DND-41 (cell line): ENCODE results near the gene HDAC4.
A peak's percentile ranks its signal among the peaks of the same experiment; 100 is the strongest.

Source experiments
- ATAC-seq: fragments of 200-7000 bp; cut with Tn5 transposase; 3 replicates; pipeline ENCODE4 v1.9.1; 2021; ENCODE audit warnings: low read depth; ENCODE audit not compliant: insufficient read depth
- DNase-seq: peaks from one replicate; pipeline ENCODE4 v3.0.0-alpha.2; 2020
- H2AFZ ChIP-seq: 2 replicates; pipeline ENCODE4 v1.6.0; 2012; ENCODE audit warnings: low read depth, low read length
- H3K27ac ChIP-seq: 2 replicates; pipeline ENCODE4 v1.5.1; 2012; ENCODE audit warnings: low read length, inconsistent platforms
- H3K27me3 ChIP-seq: fragments of 200-600 bp; sonication (generic); 2 replicates; pipeline ENCODE4 v1.6.0; 2012; ENCODE audit warnings: low read length, mild to moderate bottlenecking, inconsistent platforms; ENCODE audit not compliant: insufficient read depth, poor library complexity
- H3K36me3 ChIP-seq: 2 replicates; pipeline ENCODE4 v1.5.1; 2012; ENCODE audit warnings: low read length, inconsistent platforms; ENCODE audit not compliant: insufficient read depth
- H3K4me1 ChIP-seq: 2 replicates; pipeline ENCODE4 v1.5.1; 2012; ENCODE audit warnings: mild to moderate bottlenecking, low read length; ENCODE audit not compliant: insufficient read depth
- H3K4me2 ChIP-seq: 2 replicates; pipeline ENCODE4 v1.6.0; 2012; ENCODE audit warnings: mild to moderate bottlenecking, moderate library complexity, low read length, inconsistent platforms; ENCODE audit not compliant: insufficient read depth
- H3K4me3 ChIP-seq, 2 experiments: fragments of 200-600 bp in 1 of 2; shearing (Covaris generic) in 1 of 2; 2 replicates each; pipeline ENCODE4 v1.5.1; 2012 to 2016; ENCODE audit warnings: inconsistent platforms in 2 of 2, low read length in 2 of 2, mild to moderate bottlenecking in 2 of 2, low read depth in 1 of 2, moderate library complexity in 1 of 2
- H3K79me2 ChIP-seq: 2 replicates; pipeline ENCODE4 v1.6.0; 2012; ENCODE audit warnings: low read length, inconsistent platforms; ENCODE audit not compliant: insufficient read depth
- H3K9ac ChIP-seq: 2 replicates; pipeline ENCODE4 v1.6.0; 2012; ENCODE audit warnings: low read depth, mild to moderate bottlenecking, inconsistent platforms, low read length, moderate library complexity
- H3K9me3 ChIP-seq: 2 replicates; pipeline ENCODE4 v1.5.1; 2012; ENCODE audit warnings: low read length, moderate library complexity, mild to moderate bottlenecking, inconsistent platforms; ENCODE audit not compliant: insufficient read depth, severe bottlenecking
- H4K20me1 ChIP-seq: 2 replicates; pipeline ENCODE4 v1.6.0; 2012; ENCODE audit warnings: low read length; ENCODE audit not compliant: insufficient read depth
- EZH2 ChIP-seq: IDR thresholded peaks from 3 replicates; pipeline ENCODE4 v1.6.1; 2012; ENCODE audit warnings: borderline replicate concordance, low read depth, mild to moderate bottlenecking, moderate library complexity, low read length, inconsistent platforms; ENCODE audit not compliant: severe bottlenecking
- TF ChIP-seq, protein P1 (sequence below): IDR thresholded peaks from 2 replicates; pipeline ENCODE4 v1.5.1; 2012; ENCODE audit warnings: borderline replicate concordance, low read length, moderate library complexity, mild to moderate bottlenecking; ENCODE audit not compliant: poor library complexity, severe bottlenecking; ENCODE audit errors: extremely low read depth

Gene HDAC4

DNA sequence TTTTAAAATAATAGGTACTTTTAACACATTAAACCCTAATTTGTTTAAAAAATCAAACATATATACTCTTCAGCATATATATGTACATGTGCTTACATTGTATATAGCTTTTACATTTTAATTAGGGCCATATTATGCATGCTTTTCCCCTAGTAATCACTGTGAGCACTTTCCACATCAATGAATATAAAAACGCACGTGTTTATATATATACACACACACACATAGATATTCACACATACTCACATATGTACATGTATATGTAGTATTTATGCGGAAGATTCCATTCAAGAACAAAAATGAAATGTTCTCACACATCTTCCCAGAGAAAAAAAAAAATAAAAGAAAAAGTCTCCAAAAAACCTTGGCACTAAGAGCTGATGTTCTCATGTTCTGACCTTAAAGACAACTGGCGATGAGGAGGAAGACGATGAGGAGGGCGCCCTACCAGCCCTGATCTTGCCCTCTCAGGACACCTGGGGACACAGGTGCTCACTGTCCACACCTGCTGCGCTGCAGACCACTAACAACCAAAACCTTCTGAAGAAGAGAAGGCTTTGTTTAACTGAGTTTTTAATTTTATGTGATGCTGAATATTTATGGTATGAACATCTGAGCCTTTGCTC, 184.7 kb downstream of the HDAC4 start:
- Histone ChIP-seq H3K27me3 (no peaks in the 10 kb centered on the region), H3K27ac (peak overlapping the region; percentile 24; the same call in 1 of the 2 replicates), H3K9ac (no peak overlapping the region), H3K4me1 (peaks cover 18% of the 10 kb centered on the region), H4K20me1 (peaks cover 84% of the 10 kb centered on the region), H3K4me2 (no peak overlapping the region), H3K4me3 (no peak overlapping the region), H3K79me2 (peaks cover 90% of the 10 kb centered on the region), H2AFZ (no peak overlapping the region), H3K9me3 (peaks cover 4% of the 10 kb centered on the region), H3K36me3 (peaks cover 56% of the 10 kb centered on the region)
- no peak for DNase-seq
- no peak for TF ChIP-seq EZH2
- TF ChIP-seq, protein P1, sequence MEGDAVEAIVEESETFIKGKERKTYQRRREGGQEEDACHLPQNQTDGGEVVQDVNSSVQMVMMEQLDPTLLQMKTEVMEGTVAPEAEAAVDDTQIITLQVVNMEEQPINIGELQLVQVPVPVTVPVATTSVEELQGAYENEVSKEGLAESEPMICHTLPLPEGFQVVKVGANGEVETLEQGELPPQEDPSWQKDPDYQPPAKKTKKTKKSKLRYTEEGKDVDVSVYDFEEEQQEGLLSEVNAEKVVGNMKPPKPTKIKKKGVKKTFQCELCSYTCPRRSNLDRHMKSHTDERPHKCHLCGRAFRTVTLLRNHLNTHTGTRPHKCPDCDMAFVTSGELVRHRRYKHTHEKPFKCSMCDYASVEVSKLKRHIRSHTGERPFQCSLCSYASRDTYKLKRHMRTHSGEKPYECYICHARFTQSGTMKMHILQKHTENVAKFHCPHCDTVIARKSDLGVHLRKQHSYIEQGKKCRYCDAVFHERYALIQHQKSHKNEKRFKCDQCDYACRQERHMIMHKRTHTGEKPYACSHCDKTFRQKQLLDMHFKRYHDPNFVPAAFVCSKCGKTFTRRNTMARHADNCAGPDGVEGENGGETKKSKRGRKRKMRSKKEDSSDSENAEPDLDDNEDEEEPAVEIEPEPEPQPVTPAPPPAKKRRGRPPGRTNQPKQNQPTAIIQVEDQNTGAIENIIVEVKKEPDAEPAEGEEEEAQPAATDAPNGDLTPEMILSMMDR = no peak
- no peak for ATAC-seq

DNA sequence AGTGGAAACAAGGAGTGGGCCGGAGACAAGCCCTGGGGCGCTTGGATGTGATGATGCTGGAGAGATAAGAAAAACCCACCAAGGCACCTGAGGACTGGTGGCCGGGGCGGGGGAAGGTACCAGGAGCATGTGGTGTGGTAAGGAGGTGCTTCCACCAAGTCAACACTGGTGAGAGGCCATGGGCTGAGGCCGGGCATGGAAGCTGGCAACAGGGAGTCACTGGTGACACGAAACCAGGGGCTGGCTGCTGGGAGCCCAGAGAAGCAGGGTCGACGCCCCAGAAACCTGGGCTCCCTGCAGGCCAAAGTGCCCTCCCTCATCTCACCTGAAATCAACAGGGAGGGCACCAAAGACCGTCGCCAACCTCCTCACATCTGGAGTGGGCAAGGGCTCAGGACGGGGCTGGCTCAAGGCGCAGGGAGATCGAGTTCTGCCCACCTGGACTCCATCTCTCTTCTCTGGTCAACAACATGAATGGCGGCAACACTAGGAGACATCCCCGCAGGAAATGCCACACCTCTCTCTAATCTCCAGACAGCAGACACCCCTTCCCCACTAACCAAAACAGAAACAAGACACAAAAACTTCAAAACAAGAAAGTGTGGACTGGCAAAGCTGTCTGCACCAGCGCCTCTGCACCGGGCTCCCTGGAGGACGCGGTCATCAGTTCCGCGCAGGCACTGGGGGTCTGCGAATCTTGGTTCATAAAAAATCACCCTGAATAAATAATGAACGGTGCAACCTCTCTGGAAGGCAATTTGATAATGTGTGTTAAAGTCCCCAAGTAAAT, 185.5 kb downstream of the HDAC4 start:
- Histone ChIP-seq H3K9me3 (peaks cover 4% of the 10 kb centered on the region), H3K4me1 (peaks cover 18% of the 10 kb centered on the region), H2AFZ (no peak overlapping the region), H3K27me3 (no peaks in the 10 kb centered on the region), H3K79me2 (peaks cover 90% of the 10 kb centered on the region), H3K36me3 (peaks cover 57% of the 10 kb centered on the region), H3K27ac (no peak overlapping the region), H4K20me1 (peaks cover 85% of the 10 kb centered on the region), H3K9ac (no peak overlapping the region), H3K4me2 (no peak overlapping the region), H3K4me3 (no peak overlapping the region)
- TF ChIP-seq EZH2 = no peak
- TF ChIP-seq, protein P1 = no peak
- no peak for DNase-seq
- ATAC-seq = no peak

DNA sequence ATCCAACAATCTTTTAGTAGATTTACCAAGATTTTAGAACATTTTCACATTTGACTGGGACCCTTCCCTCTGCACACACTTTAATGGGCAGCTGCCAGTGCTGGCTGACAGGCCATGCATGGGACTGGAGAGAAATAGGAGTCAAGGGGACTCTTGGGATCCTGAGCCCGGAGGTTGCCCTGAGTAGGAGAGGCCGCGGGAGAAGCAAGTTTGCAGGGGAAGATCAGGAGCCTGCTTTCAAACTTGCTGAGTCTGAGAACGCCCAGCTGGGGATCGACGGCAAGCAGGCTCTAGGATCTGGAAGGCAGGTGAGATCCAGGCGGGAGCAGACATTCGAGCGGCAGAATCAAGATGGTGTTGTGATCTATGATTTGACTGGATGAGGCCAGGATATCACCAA, 186.1 kb downstream of the HDAC4 start:
- Histone ChIP-seq H3K4me2 (no peak overlapping the region), H3K9ac (no peak overlapping the region), H3K36me3 (peaks cover 58% of the 10 kb centered on the region), H3K27ac (no peak overlapping the region), H3K79me2 (peaks cover 90% of the 10 kb centered on the region), H3K4me1 (peaks cover 15% of the 10 kb centered on the region), H2AFZ (no peak overlapping the region), H3K9me3 (peaks cover 2% of the 10 kb centered on the region), H4K20me1 (peaks cover 85% of the 10 kb centered on the region), H3K27me3 (no peaks in the 10 kb centered on the region), H3K4me3 (no peak overlapping the region)
- ATAC-seq (no peak), DNase-seq (no peak)
- TF ChIP-seq, protein P1 = no peak
